ENCODE results near the gene MMP15.
"Not testable (repeated sequence)": the region's sequence is repeated elsewhere in the genome, so short reads cannot be mapped to it uniquely, and the experiment has no call there.

The MMP15 gene

GRCh38 chr16:58049232-58050185 lies 24.0 kb downstream of the MMP15 start:
- no peak for DNase-seq (ENCODE audit: low spot score)

GRCh38 chr16:58051296-58051695 lies 25.7 kb downstream of the MMP15 start:
- DNase-seq (ENCODE audit: low spot score), result no peak

GRCh38 chr16:58051821-58052603 lies 26.5 kb downstream of the MMP15 start:
- no peak for DNase-seq (ENCODE audit: low spot score)

- no peak for DNase-seq (ENCODE audit: low spot score)
Observed at GRCh38 chr16:58053682-58054005, 28.1 kb downstream of the MMP15 start.

GRCh38 chr16:58054289-58054688 lies 28.7 kb downstream of the MMP15 start:
- no peak for DNase-seq (ENCODE audit: low spot score)

- no peak for DNase-seq (ENCODE audit: low spot score)
Observed at GRCh38 chr16:58056580-58056979, 31.0 kb downstream of the MMP15 start.

GRCh38 chr16:58057121-58057520 lies 31.6 kb downstream of the MMP15 start:
- DNase-seq (ENCODE audit: low spot score), result no peak

GRCh38 chr16:58057784-58058183 lies 32.2 kb downstream of the MMP15 start:
- no peak for DNase-seq (ENCODE audit: low spot score)

- DNase-seq (ENCODE audit: low spot score), result no peak
Observed at GRCh38 chr16:58062821-58063220, 37.3 kb downstream of the MMP15 start.

GRCh38 chr16:58063377-58064076 lies 38.0 kb downstream of the MMP15 start:
- no peak for DNase-seq (ENCODE audit: low spot score)

GRCh38 chr16:58070585-58070984 lies 45.0 kb downstream of the MMP15 start:
- DNase-seq (ENCODE audit: low spot score), result no peak

GRCh38 chr16:58072134-58072533 lies 46.6 kb downstream of the MMP15 start:
- DNase-seq (ENCODE audit: low spot score), result not testable (repeated sequence)

- DNase-seq (ENCODE audit: low spot score), result not testable (repeated sequence)
Observed at GRCh38 chr16:58073086-58073485, 47.5 kb downstream of the MMP15 start.

GRCh38 chr16:58074657-58075056 lies 49.1 kb downstream of the MMP15 start:
- DNase-seq (ENCODE audit: low spot score), result no peak

GRCh38 chr16:58076514-58076913 lies 51.0 kb downstream of the MMP15 start:
- no peak for DNase-seq (ENCODE audit: low spot score)

GRCh38 chr16:58077796-58078195 lies 52.2 kb downstream of the MMP15 start:
- DNase-seq (ENCODE audit: low spot score), result no peak

- not testable (repeated sequence) for DNase-seq (ENCODE audit: low spot score)
Observed at GRCh38 chr16:58080657-58081056, 55.1 kb downstream of the MMP15 start.

GRCh38 chr16:58082381-58082780 lies 56.8 kb downstream of the MMP15 start:
- DNase-seq (ENCODE audit: low spot score), result no peak

- DNase-seq (ENCODE audit: low spot score), result no peak
Observed at GRCh38 chr16:58084635-58085034, 59.1 kb downstream of the MMP15 start.

GRCh38 chr16:58085171-58085570 lies 59.6 kb downstream of the MMP15 start:
- DNase-seq (ENCODE audit: low spot score), result no peak

- no peak for DNase-seq (ENCODE audit: low spot score)
Observed at GRCh38 chr16:58085584-58086251, 60.2 kb downstream of the MMP15 start.
